HK-2 (cell line): ENCODE measurements around the gene FAM228B.
"Not testable (repeated sequence)": the region's sequence is repeated elsewhere in the genome, so short reads cannot be mapped to it uniquely, and the experiment has no call there.

Experiments used
- DNase-seq: peaks from one replicate; pipeline ENCODE4 v3.0.0-alpha.2; 2018; ENCODE audit not compliant: unreplicated experiment

Gene FAM228B

GRCh38 chr2:24159708-24160107 lies 36.4 kb downstream of the FAM228B start:
- no peak for DNase-seq

- DNase-seq = no peak
These were observed 37.5 kb downstream of the FAM228B start for GRCh38 chr2:24160761-24161160.

- DNase-seq = no peak
These were observed 39.2 kb downstream of the FAM228B start for GRCh38 chr2:24162494-24162893.

GRCh38 chr2:24163186-24163585 lies 39.9 kb downstream of the FAM228B start:
- no peak for DNase-seq

- DNase-seq = no peak
These were observed 40.3 kb downstream of the FAM228B start for GRCh38 chr2:24163601-24164000.

- peak; percentile 20 for DNase-seq
These were observed 41.2 kb downstream of the FAM228B start for GRCh38 chr2:24164416-24164973.

- no peak for DNase-seq
These were observed 45.8 kb downstream of the FAM228B start for GRCh38 chr2:24169023-24169422.

- no peak for DNase-seq
These were observed 51.6 kb downstream of the FAM228B start, which contains the start of gene FAM228A for GRCh38 chr2:24174851-24175277. FAM228A (plus strand) TSS chr2:24175053; CDS start chr2:24175481, 428 bp downstream.

GRCh38 chr2:24175631-24176187 lies 52.4 kb downstream of the FAM228B start:
- DNase-seq = no peak

- no peak for DNase-seq
These were observed 53.1 kb downstream of the FAM228B start for GRCh38 chr2:24176326-24176725.

GRCh38 chr2:24179683-24180082 lies 56.4 kb downstream of the FAM228B start:
- no peak for DNase-seq

- DNase-seq = peak; percentile 52
These were observed 58.6 kb downstream of the FAM228B start for GRCh38 chr2:24181849-24182248.

- no peak for DNase-seq
These were observed 59.2 kb downstream of the FAM228B start for GRCh38 chr2:24182507-24182906.

GRCh38 chr2:24183366-24184069 lies 60.2 kb downstream of the FAM228B start:
- DNase-seq = no peak

- no peak for DNase-seq
These were observed 66.3 kb downstream of the FAM228B start for GRCh38 chr2:24189551-24189950.

GRCh38 chr2:24190503-24190902 lies 67.2 kb downstream of the FAM228B start:
- no peak for DNase-seq

- no peak for DNase-seq
These were observed 67.9 kb downstream of the FAM228B start for GRCh38 chr2:24191156-24191555.

GRCh38 chr2:24191848-24192247 lies 68.6 kb downstream of the FAM228B start:
- no peak for DNase-seq

- not testable (repeated sequence) for DNase-seq
These were observed 73.9 kb downstream of the FAM228B start for GRCh38 chr2:24197213-24197612.

GRCh38 chr2:24199968-24200590 lies 76.8 kb downstream of the FAM228B start:
- no peak for DNase-seq

- no peak for DNase-seq
These were observed 77.5 kb downstream of the FAM228B start for GRCh38 chr2:24200799-24201198.

- no peak for DNase-seq
These were observed 79.9 kb downstream of the FAM228B start for GRCh38 chr2:24203029-24203786.
